Nephron progenitor cell (in vitro differentiated cells): ENCODE data around the gene VIPR2.

Experiments used
- DNase-seq: peaks from one replicate; pipeline ENCODE4 v3.0.0; 2021
- H3K27ac Mint-ChIP-seq: 2 replicates; pipeline ENCODE4 v1.8.0; 2021; ENCODE audit warnings: mild to moderate bottlenecking, moderate library complexity, mixed read lengths
- H3K27me3 Mint-ChIP-seq: 2 replicates; pipeline ENCODE4 v1.8.0; 2021; ENCODE audit warnings: mild to moderate bottlenecking, low read depth, mixed read lengths; ENCODE audit not compliant: poor library complexity
- H3K36me3 Mint-ChIP-seq: 2 replicates; pipeline ENCODE4 v1.8.0; 2021; ENCODE audit warnings: low read depth, mixed read lengths
- H3K4me1 Mint-ChIP-seq: 2 replicates; pipeline ENCODE4 v1.8.0; 2021; ENCODE audit warnings: mixed read lengths
- H3K4me3 Mint-ChIP-seq: 2 replicates; pipeline ENCODE4 v1.8.0; 2021; ENCODE audit warnings: mild to moderate bottlenecking, moderate library complexity, mixed read lengths
- H3K9me3 Mint-ChIP-seq: 2 replicates; pipeline ENCODE4 v1.8.0; 2021; ENCODE audit warnings: mild to moderate bottlenecking, moderate library complexity, mixed read lengths
- CTCF ChIP-seq: fragments of 200-600 bp; sonication (generic); IDR thresholded peaks from 2 replicates; pipeline ENCODE4 v1.5.0; 2021; ENCODE audit warnings: antibody characterized with exemption

VIPR2 gene

GRCh38 chr7:159015454-159016410, 128.9 kb downstream of the VIPR2 start:
- H3K27ac Mint-ChIP-seq, result peak overlapping the region; percentile 93

GRCh38 chr7:159015081-159015453, 129.6 kb downstream of the VIPR2 start:
- Mint-ChIP-seq H3K4me1 (peaks cover 61% of the 10 kb centered on the region), H3K4me3 (no peak overlapping the region), H3K9me3 (no peaks in the 10 kb centered on the region), H3K27ac (peak overlapping the region; percentile 93), H3K36me3 (no peaks in the 10 kb centered on the region), H3K27me3 (peaks cover 18% of the 10 kb centered on the region)
- no peak for TF ChIP-seq CTCF
- DNase-seq, result no peak

More at GRCh38 chr7:159015454-159016410, 128.9 kb downstream of the VIPR2 start:
- H3K4me3 Mint-ChIP-seq, result no peak overlapping the region
- TF ChIP-seq CTCF, result no peak
- H3K4me1 Mint-ChIP-seq, result peaks cover 56% of the 10 kb centered on the region
- peaks cover 18% of the 10 kb centered on the region for H3K27me3 Mint-ChIP-seq
- no peaks in the 10 kb centered on the region for H3K9me3 Mint-ChIP-seq
- no peak for DNase-seq
- no peaks in the 10 kb centered on the region for H3K36me3 Mint-ChIP-seq

- Mint-ChIP-seq H3K9me3 (no peaks in the 10 kb centered on the region), H3K27me3 (peaks cover 18% of the 10 kb centered on the region), H3K36me3 (no peaks in the 10 kb centered on the region), H3K4me3 (no peak overlapping the region), H3K27ac (no peak overlapping the region), H3K4me1 (peaks cover 65% of the 10 kb centered on the region)
- DNase-seq, result no peak
- no peak for TF ChIP-seq CTCF
Observed at GRCh38 chr7:159014297-159015062, 130.2 kb downstream of the VIPR2 start.

- DNase-seq, result no peak
- no peak overlapping the region for H3K27ac Mint-ChIP-seq
- no peak overlapping the region for H3K4me3 Mint-ChIP-seq
- TF ChIP-seq CTCF, result no peak
- no peaks in the 10 kb centered on the region for H3K9me3 Mint-ChIP-seq
- no peaks in the 10 kb centered on the region for H3K36me3 Mint-ChIP-seq
- peaks cover 65% of the 10 kb centered on the region for H3K4me1 Mint-ChIP-seq
- peaks cover 18% of the 10 kb centered on the region for H3K27me3 Mint-ChIP-seq
Observed at GRCh38 chr7:159013825-159014289, 130.8 kb downstream of the VIPR2 start.

GRCh38 chr7:159013181-159013690, 131.4 kb downstream of the VIPR2 start:
- Mint-ChIP-seq H3K4me3 (no peak overlapping the region), H3K27me3 (peaks cover 17% of the 10 kb centered on the region), H3K36me3 (no peaks in the 10 kb centered on the region), H3K9me3 (no peaks in the 10 kb centered on the region), H3K27ac (no peak overlapping the region), H3K4me1 (peaks cover 65% of the 10 kb centered on the region)
- no peak for DNase-seq
- no peak for TF ChIP-seq CTCF
